Measurements from ENCODE around the gene ABCD3. TPM values are rescaled to one million over a fixed set of nuclear protein-coding genes. Genes with fewer than 3 reads are reported as not detected.

The ABCD3 gene
- total and polyA plus RNA-seq, 2 of the 8 experiments (the other 6 are each of a cell fraction or from before 2014, with no cell fraction given): 6.6 to 29.4 TPM

DNA sequence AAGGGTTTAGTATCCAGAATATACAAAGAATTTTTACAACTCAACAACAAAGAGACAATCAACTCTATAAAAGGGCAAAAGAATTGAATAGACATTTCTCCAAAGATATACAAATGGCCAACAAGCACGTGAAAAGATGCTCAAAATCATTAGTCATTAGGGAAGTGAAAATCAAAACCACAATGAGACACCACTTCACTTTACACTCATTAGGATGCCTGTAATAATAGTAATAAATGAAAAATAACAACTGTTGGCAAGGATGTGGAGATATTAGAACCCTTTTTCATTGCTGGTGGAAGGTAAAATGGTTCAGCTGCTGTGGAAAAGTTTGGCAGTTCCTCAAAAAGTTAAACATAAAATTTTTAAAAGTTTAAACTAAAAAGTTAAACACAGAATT lies 7.0 kb upstream of the ABCD3 start:
- no peak overlapping the region for H2BK12ac ChIP-seq (ENCODE audit: low read depth, low read length)
- H3K9ac ChIP-seq (replicated peaks in 1 of 4; ENCODE audit: extremely low read depth in 1 of 4, low read depth in 3 of 4, low read length in 3 of 4): no peak overlapping the region
- H2BK120ac ChIP-seq (replicated peaks; ENCODE audit: low read depth, low read length): no peak overlapping the region
- TF ChIP-seq EP300 (IDR thresholded peaks at IDR 0.05; ENCODE audit: borderline replicate concordance in 1 of 2, low read depth in 2 of 2, low read length in 2 of 2) (no peak), TEAD4 (IDR thresholded peaks at IDR 0.05; ENCODE audit: low read depth, low read length) (no peak)
- H2BK5ac ChIP-seq (ENCODE audit: low read depth, low read length): no peak overlapping the region
- no peak overlapping the region for H4K5ac ChIP-seq (ENCODE audit: insufficient read length, low read depth, low read length)
- H3K14ac ChIP-seq (ENCODE audit: insufficient read length): no peak overlapping the region
- no peak for DNase-seq (ENCODE audit: low read depth in 1 of 2, low spot score in 2 of 2)
- H4K8ac ChIP-seq (ENCODE audit: extremely low read depth, insufficient read depth, low read length): no peak overlapping the region
- H2AFZ ChIP-seq (ENCODE audit: low read length): no peak overlapping the region
- H3K23me2 ChIP-seq (ENCODE audit: low read depth, low read length): no peaks in the 10 kb centered on the region
- H3K4me1 ChIP-seq (replicated peaks in 1 of 4; ENCODE audit: control insufficient read depth in 3 of 4, insufficient read depth in 4 of 4, low read length in 3 of 4): peaks cover 0 to 4% (median 0%) of the 10 kb centered on the region in 4 experiments; a peak in 1 of 7 replicates
- no peak overlapping the region for H3K4me3 ChIP-seq (ENCODE audit: extremely low read depth in 1 of 4, insufficient read depth in 2 of 4, low read depth in 3 of 4, low read length in 4 of 4)
- H4K20me1 ChIP-seq (replicated peaks in 1 of 2; ENCODE audit: control insufficient read depth in 1 of 2, insufficient read depth in 2 of 2, low read length in 2 of 2): no peaks in the 10 kb centered on the region
- H2BK15ac ChIP-seq (ENCODE audit: low read length): no peak overlapping the region
- no peaks in the 10 kb centered on the region for H3K27me3 ChIP-seq (replicated peaks in 1 of 4; ENCODE audit: control insufficient read depth in 3 of 4, extremely low read depth in 1 of 4, insufficient read depth in 3 of 4, low read length in 3 of 4)
- H3K23ac ChIP-seq (ENCODE audit: insufficient read length): no peak overlapping the region
- no peaks in the 10 kb centered on the region for H3K36me3 ChIP-seq (ENCODE audit: control insufficient read depth in 2 of 4, insufficient read depth in 4 of 4, low read length in 3 of 4)
- H3K79me2 ChIP-seq (ENCODE audit: control insufficient read depth in 1 of 2, insufficient read depth in 2 of 2, low read length in 2 of 2): no peaks in the 10 kb centered on the region
- ChIA-PET CTCF (ENCODE audit: partially characterized antibody) (interaction anchor here (1.3 kb wide), 1 partner anchor 362 kb away, joined by 3 read pairs; no protein-coding TSS in a partner anchor), POLR2A (ENCODE audit: partially characterized antibody) (no interaction called here)
- H3K56ac ChIP-seq (replicated peaks; ENCODE audit: insufficient read length, low read depth, low read length): no peak overlapping the region
- WGBS, 2 experiments (ENCODE audit: extremely low coverage in 1 of 2, insufficient coverage in 1 of 2, insufficient read length in 1 of 2, insufficient replicate concordance in 2 of 2, low coverage in 1 of 2, low lambda C conversion rate in 2 of 2, missing lambda C conversion rate in 1 of 2): 88% methylated on average over 1 of the region's 1 CpG; no CpG with 5 or more reads in 1 of the 2 experiments
- no peak for FAIRE-seq
- no peak overlapping the region for H3K18ac ChIP-seq (ENCODE audit: extremely low read depth, low read length)
- no peak overlapping the region for H2AK5ac ChIP-seq (ENCODE audit: low read depth, low read length)
- no peaks in the 10 kb centered on the region for H3K79me1 ChIP-seq (ENCODE audit: low read depth, low read length)
- H3K9me3 ChIP-seq (ENCODE audit: insufficient read depth in 2 of 2, low read depth in 1 of 2, low read length in 1 of 2): no peaks in the 10 kb centered on the region
- no peak overlapping the region for H4K91ac ChIP-seq (replicated peaks; ENCODE audit: insufficient read length, low read length)
- H3K4ac ChIP-seq (replicated peaks; ENCODE audit: insufficient read length, low read depth, low read length): no peak overlapping the region
- no peak overlapping the region for H3K4me2 ChIP-seq (ENCODE audit: insufficient read depth in 1 of 2, low read depth in 2 of 2, low read length in 2 of 2)
- no peak overlapping the region for H3K27ac ChIP-seq (ENCODE audit: low read depth, low read length)
- no peak overlapping the region for H2BK20ac ChIP-seq (ENCODE audit: low read length)
